AG04450 (cell line): ENCODE measurements around the gene RCCD1. TPM values are rescaled to one million over a fixed set of nuclear protein-coding genes. Genes with fewer than 3 reads are reported as not detected.

Experiments used
- CTCF ChIA-PET: fragments of 300-600, 350-600 bp; formaldehyde crosslinking; extraction: SDS; loops from one replicate; lab custom pipeline; 2022; ENCODE audit warnings: antibody characterized with exemption, inconsistent platforms; lab: Charles Lee
- POLR2A ChIA-PET: fragments of 350-600 bp; formaldehyde crosslinking; extraction: SDS; loops from one replicate; lab custom pipeline; 2021; ENCODE audit warnings: antibody characterized with exemption, inconsistent platforms; lab: Yijun Ruan, JAX
- DNase-seq: peaks from one replicate; pipeline ENCODE4 v3.0.0-alpha.2; 2011; ENCODE audit warnings: low read depth, low spot score
- H3K27ac ChIP-seq: one replicate; pipeline ENCODE4 v1.5.1; 2012; ENCODE audit warnings: low read depth, low read length, control low read depth
- H3K27me3 ChIP-seq: one replicate; pipeline ENCODE4 v1.6.0; 2012; ENCODE audit warnings: low read length; ENCODE audit not compliant: control insufficient read depth, insufficient read depth
- H3K4me3 ChIP-seq: 2 replicates; pipeline ENCODE4 v1.5.1; 2011; ENCODE audit warnings: mild to moderate bottlenecking, low read depth, low read length, control low read depth
- H3K9me3 ChIP-seq: 2 replicates; pipeline ENCODE4 v1.5.1; 2012; ENCODE audit warnings: low read length; ENCODE audit not compliant: control insufficient read depth, insufficient read depth
- polyA minus RNA-seq: library from RNA; depleted of rRNA, polyadenylated mRNA; stranded (reverse); fragments of >200 nt; gene quantifications from 2 replicates; pipeline ENCODE4 v1.2.3, GENCODE V29; 2011; rRNA and poly(A)+ RNA removed
- polyA plus RNA-seq: library from polyadenylated mRNA; depleted of rRNA; stranded (reverse); fragments of >200 nt; gene quantifications from 2 replicates; pipeline ENCODE4 v1.2.3, GENCODE V29; 2011; rRNA removed
- TF ChIP-seq, protein P1 (sequence below): IDR thresholded peaks from 2 replicates; pipeline ENCODE4 v1.5.1; 2011; ENCODE audit warnings: low read depth, low read length, control low read depth, inconsistent platforms

RCCD1 gene, protein sequence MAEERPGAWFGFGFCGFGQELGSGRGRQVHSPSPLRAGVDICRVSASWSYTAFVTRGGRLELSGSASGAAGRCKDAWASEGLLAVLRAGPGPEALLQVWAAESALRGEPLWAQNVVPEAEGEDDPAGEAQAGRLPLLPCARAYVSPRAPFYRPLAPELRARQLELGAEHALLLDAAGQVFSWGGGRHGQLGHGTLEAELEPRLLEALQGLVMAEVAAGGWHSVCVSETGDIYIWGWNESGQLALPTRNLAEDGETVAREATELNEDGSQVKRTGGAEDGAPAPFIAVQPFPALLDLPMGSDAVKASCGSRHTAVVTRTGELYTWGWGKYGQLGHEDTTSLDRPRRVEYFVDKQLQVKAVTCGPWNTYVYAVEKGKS
- polyA plus RNA-seq (5.6 and 6.1 TPM in 2 replicates), polyA minus RNA-seq (2.8 and 3.8 TPM in 2 replicates)

DNA sequence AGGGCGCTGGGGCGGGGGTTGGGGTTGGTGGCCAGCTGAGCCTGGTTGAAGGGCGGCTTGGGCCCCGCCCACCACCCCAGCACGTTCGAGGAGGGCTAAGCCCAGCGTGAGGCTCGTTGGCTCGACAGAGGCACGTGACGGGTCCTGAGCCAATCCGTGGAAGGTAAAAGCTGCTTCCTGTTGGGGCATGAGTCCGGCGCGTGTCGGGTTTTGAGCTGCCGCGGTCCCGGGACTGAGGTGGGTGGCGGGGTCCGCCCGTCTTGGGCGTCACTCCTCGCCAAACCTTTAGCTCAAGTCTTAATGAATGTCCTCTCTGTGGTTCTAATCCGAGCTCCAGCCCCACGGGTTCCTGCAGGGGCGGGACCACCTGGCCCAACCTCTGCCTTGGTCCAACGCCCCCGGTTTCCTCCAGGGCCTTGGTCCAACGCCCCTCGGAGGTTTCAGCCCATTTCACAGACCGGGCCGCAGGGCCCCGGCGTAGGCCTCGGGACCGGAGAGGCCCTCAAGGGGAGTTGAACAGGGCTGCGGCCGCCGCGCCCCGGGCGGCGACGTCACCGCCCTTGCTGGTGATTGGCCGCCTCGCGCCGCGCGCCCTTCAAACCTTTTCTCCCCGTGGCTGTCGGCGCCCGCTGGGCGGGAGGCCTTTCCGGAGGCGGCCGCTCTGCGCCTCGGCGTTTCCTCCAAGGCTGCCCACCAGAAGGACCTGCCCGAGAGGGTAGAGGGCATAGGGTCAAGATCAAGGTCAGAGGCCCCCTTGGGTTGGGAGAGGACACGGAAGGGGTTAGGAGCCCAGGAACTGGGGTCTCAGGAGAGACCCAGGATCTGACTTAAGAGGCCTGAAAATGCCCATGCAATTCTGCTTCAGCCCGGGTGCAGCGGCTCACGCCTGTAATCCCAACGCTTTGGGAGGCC lies at the start of gene RCCD1:
Gene RCCD1, plus strand, starts transcription at position 173 of the 912 bp plus-strand sequence. CDS start 1,851 bp downstream, outside the sequence.
- ChIA-PET CTCF (interaction anchor here (0.6 to 8.7 kb wide), 10 partner anchors 10 to 672 kb away, joined by 3 to 157 read pairs (median 28); partner anchors contain the start of genes HDDC3 and UNC45A), POLR2A (interaction anchor here (0.7 to 2.4 kb wide), 5 partner anchors 11 to 317 kb away, joined by 3 to 26 read pairs (median 6); partner anchors contain the start of gene UNC45A)
- DNase-seq: peak; percentile 84
- Histone ChIP-seq H3K4me3 (peak within 1 kb of the TSS; percentile 84), H3K27me3 (no peaks in the 10 kb centered on the region), H3K9me3 (peaks cover 3% of the 10 kb centered on the region; the same call in 1 of the 2 replicates), H3K27ac (peak within 1 kb of the TSS; percentile 86)
- TF ChIP-seq, protein P1, sequence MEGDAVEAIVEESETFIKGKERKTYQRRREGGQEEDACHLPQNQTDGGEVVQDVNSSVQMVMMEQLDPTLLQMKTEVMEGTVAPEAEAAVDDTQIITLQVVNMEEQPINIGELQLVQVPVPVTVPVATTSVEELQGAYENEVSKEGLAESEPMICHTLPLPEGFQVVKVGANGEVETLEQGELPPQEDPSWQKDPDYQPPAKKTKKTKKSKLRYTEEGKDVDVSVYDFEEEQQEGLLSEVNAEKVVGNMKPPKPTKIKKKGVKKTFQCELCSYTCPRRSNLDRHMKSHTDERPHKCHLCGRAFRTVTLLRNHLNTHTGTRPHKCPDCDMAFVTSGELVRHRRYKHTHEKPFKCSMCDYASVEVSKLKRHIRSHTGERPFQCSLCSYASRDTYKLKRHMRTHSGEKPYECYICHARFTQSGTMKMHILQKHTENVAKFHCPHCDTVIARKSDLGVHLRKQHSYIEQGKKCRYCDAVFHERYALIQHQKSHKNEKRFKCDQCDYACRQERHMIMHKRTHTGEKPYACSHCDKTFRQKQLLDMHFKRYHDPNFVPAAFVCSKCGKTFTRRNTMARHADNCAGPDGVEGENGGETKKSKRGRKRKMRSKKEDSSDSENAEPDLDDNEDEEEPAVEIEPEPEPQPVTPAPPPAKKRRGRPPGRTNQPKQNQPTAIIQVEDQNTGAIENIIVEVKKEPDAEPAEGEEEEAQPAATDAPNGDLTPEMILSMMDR: no peak

DNA sequence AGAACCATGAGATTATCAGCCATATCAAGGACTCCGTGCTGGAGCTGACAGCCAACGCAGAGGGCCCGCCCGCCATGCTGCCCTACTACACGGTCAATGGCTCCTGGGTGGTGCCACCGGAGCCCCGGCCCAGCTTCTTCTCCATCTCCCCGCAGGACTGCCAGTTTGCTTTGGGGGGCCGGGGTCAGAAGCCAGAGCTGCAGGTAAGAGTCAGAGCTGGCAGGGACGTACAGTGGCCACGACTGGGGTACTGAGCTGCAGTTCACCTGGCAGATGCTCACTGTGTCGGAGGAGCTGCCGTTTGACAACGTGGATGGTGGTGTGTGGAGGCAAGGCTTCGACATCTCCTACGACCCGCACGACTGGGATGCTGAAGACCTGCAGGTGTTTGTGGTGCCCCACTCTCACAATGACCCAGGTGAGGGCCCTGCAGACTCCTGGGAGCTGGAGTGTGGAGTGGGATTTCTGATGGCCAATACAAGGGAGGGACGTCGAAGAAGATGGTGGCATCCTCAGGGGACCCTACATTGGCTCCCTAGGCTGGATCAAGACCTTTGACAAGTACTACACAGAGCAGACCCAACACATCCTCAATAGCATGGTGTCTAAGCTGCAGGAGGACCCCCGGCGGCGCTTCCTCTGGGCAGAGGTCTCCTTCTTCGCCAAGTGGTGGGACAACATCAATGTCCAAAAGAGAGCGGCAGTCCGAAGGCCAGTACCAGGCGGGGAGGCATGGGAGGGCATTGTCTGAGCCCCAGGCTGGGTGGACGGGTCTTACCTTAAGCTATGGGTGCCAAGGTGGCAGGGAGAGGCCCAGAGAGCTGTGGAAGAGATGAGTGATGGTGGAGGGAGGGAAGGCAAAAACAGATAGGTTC lies 49.1 kb upstream of the RCCD1 start:
- POLR2A ChIA-PET: no interaction called here
- CTCF ChIA-PET: interaction anchor here (9.3 kb wide), 1 partner anchor 27 kb away, joined by 98 read pairs; the partner anchor contains the start of genes HDDC3 and UNC45A

DNA sequence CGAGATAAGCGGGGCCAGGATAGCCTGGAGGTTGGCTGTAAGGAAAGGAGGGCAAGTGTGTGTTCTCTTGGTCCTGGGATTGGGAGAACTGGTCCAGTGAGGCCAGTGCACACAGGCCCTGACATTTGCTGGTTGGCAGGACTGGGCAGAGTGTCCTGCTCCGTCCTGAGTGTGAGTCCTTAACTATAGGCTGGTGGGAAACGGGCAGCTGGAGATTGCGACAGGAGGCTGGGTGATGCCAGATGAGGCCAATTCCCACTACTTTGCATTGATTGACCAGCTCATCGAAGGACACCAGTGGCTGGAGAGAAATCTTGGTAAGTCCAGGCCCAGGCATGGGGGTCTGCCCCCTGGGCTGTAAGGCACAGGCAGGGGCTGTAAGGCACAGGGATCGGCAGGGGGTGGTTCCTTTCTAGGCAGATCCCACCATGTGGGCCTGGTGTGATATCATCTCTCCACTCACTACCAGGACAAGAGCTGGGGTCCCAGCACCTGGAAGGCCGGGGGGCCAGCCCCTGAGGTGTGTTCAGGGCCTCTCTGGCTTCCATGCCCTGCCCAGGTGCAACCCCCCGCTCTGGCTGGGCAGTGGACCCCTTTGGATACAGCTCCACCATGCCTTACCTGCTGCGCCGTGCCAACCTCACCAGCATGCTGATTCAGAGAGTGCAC lies 48.4 kb upstream of the RCCD1 start:
- no peak for DNase-seq
- ChIA-PET POLR2A (no interaction called here), CTCF (interaction anchor here (9.3 kb wide), 1 partner anchor 26 kb away, joined by 98 read pairs; the partner anchor contains the start of genes HDDC3 and UNC45A)
- Histone ChIP-seq H3K27ac (no peak overlapping the region), H3K27me3 (no peaks in the 10 kb centered on the region), H3K9me3 (no peaks in the 10 kb centered on the region; the same call in 1 of the 2 replicates), H3K4me3 (no peak overlapping the region)
- TF ChIP-seq, protein P1: no peak

More for the DNA sequence above, 49.1 kb upstream of the RCCD1 start:
- DNase-seq: no peak
- TF ChIP-seq, protein P1: no peak
- no peak overlapping the region for H3K27ac ChIP-seq
- H3K9me3 ChIP-seq: no peaks in the 10 kb centered on the region; the same call in 1 of the 2 replicates
- H3K27me3 ChIP-seq: no peaks in the 10 kb centered on the region
- no peak overlapping the region for H3K4me3 ChIP-seq

DNA sequence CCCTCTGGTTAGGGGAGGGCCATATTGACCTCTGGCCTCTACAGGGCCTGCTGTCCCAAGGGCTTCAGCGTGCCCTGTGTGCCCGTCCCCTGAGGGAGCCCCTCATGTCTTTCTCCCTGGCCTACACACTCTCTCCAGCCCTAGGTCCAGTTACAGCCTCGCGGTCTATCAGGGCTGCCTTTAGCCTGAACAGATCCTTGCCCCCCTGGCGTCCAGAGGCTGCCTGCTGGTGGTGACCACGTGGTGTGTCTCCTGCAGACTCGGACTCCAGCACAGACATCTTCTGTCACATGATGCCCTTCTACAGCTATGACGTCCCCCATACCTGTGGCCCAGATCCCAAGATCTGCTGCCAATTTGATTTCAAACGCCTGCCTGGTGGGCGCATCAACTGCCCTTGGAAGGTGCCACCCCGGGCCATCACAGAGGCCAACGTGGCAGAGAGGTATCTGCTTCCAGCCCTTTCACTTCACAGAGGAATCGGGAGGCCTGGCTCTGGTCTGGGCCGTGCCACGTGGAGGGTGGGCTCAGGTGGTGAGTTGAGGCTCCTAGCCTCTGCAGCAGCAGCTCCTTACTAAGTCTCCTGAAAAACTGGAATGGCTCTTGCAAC lies 47.5 kb upstream of the RCCD1 start:
- no peaks in the 10 kb centered on the region for H3K27me3 ChIP-seq
- TF ChIP-seq, protein P1: no peak
- no peak for DNase-seq
- no peak overlapping the region for H3K4me3 ChIP-seq
- ChIA-PET POLR2A (no interaction called here), CTCF (interaction anchor here (9.3 kb wide), 1 partner anchor 25 kb away, joined by 98 read pairs; the partner anchor contains the start of genes HDDC3 and UNC45A)
- no peaks in the 10 kb centered on the region; the same call in 1 of the 2 replicates for H3K9me3 ChIP-seq
- no peak overlapping the region for H3K27ac ChIP-seq
